Gastrocnemius medialis (tissue), 4 donors: ENCODE results near the gene HIRA. TPM values are rescaled to one million over a fixed set of nuclear protein-coding genes. Genes with fewer than 3 reads are reported as not detected.

ENCODE experiments used
- ATAC-seq, 2 donors: fragments of 150-250 bp; one replicate each; pipeline ENCODE4 v1.9.1; 2016
- DNase-seq, 2 donors: peaks; one replicate each; pipeline ENCODE4 v3.0.0-alpha.2; 2019
- H3K27ac ChIP-seq, 4 donors: fragments of 200-600 bp; sonication (generic); 1 replicate in 1 of 4; 2 replicates in 3 of 4; pipeline ENCODE4 v1.5.1; 2016 to 2018; ENCODE audit warnings: mild to moderate bottlenecking in 2 of 4, moderate library complexity in 1 of 4
- H3K27me3 ChIP-seq, 3 donors: fragments of 200-600 bp; sonication (generic) in 2 of 3; 1 replicate in 1 of 3; 2 replicates in 2 of 3; pipeline versions ENCODE4 v1.5.1 to v1.6.0; 2016 to 2019; ENCODE audit warnings: mild to moderate bottlenecking in 1 of 3, moderate library complexity in 1 of 3
- H3K36me3 ChIP-seq, 2 donors: fragments of 200-600 bp; sonication (generic) in 1 of 2; one replicate each; pipeline ENCODE4 v1.5.1; 2017 to 2018
- H3K4me1 ChIP-seq, 2 donors: fragments of 200-600 bp; sonication (generic) in 1 of 2; one replicate each; pipeline ENCODE4 v1.5.1; 2016 to 2017; ENCODE audit warnings: mild to moderate bottlenecking in 2 of 2
- H3K4me3 ChIP-seq, 4 donors: fragments of 200-600 bp; sonication (generic) in 3 of 4; 1 replicate in 1 of 4; 2 replicates in 3 of 4; pipeline ENCODE4 v1.5.1; 2016 to 2019; ENCODE audit warnings: mild to moderate bottlenecking in 2 of 4
- H3K9me3 ChIP-seq, 3 donors: fragments of 200-600 bp; sonication (generic) in 2 of 3; 1 replicate in 1 of 3; 2 replicates in 2 of 3; pipeline ENCODE4 v1.5.1; 2016 to 2019
- POLR2A ChIP-seq, 2 donors: fragments of 450-650 bp; IDR thresholded peaks; one replicate each; pipeline ENCODE4 v1.6.1; 2017; ENCODE audit warnings: antibody characterized with exemption in 2 of 2, mild to moderate bottlenecking in 2 of 2, moderate library complexity in 2 of 2
- in situ Hi-C, 4 donors: fragments of 200-750 bp; cut with MboI; loops; one replicate each; pipeline versions ENCODE4 v1.15.0 to v1.8.0; 2017; ENCODE audit warnings: low sequenced_read_pairs in 4 of 4
- intact Hi-C: fragments of 100-400 bp; cut with DNase I; formaldehyde crosslinking; loops from one replicate; pipeline ENCODE4 v1.15.1; 2023; ENCODE audit warnings: low total_unique reads
- total RNA-seq, 4 donors: library from RNA; depleted of rRNA; stranded (reverse); fragments of >200 nt; gene quantifications; one replicate each; pipeline versions ENCODE4 v1.1.0 to v1.2.3, GENCODE V29; 2016
- TF ChIP-seq, protein P1 (sequence below), 5 experiments: fragments of 450-650 bp in 3 of 5; fragments of 200-600 bp in 2 of 5; sonication (generic) in 2 of 5; IDR thresholded peaks in 4 of 5; conservative IDR thresholded peaks in 1 of 5; 1 replicate in 4 of 5; 2 replicates in 1 of 5; pipeline ENCODE4 v1.5.1; 2016 to 2019; ENCODE audit warnings: antibody characterized with exemption in 5 of 5, mild to moderate bottlenecking in 3 of 5, moderate library complexity in 3 of 5

Gene HIRA
- total RNA-seq, 4 donors from 2014 or later, result 14.2 to 46.8 (median 24.6) TPM

DNA sequence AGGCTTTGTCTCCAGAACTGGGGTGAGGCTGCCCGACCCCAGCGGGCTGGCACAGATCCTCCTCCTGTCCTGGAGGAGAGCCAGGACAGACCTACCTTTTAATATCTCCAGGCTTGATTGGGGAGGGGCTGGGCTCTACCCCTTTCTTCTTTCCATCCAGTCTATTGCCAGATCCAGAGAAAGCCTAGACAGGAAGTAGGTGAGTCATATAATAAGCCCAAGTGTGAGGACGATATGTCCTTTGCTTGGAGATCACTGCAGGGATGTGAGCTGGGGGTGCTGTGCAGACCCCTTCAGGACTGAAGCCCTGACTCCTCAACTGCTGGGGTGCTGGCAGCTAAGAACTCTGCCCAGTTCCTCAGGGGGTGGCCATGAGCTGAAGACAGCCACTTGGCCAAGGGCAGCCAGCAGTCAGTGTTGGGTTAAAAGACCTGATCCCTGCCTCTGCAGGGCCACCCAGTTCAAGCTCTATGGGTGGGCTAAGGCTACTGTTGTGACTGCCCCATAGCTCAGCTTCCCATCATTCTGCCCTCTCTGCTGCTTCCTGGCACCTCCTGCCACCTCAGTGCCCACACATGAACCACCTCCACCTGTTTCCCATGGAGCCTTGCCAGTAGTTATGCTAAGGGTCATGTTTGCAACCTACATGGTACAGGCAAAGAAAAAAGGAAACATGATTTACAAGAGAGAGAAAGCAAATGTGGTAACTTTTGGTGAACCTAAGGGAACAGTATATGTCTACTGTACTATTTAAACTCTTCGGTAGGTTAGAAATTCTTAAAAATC, 24.2 kb upstream of the HIRA start:
- intact Hi-C loops, result no loop called here
- H3K4me3 ChIP-seq, result no peak overlapping the region
- H3K27ac ChIP-seq, result peak overlapping the region in 3 of 4 donors; percentile 27 to 43 (median 37)
- TF ChIP-seq POLR2A (IDR thresholded peaks at IDR 0.05), result no peak
- TF ChIP-seq, protein P1, sequence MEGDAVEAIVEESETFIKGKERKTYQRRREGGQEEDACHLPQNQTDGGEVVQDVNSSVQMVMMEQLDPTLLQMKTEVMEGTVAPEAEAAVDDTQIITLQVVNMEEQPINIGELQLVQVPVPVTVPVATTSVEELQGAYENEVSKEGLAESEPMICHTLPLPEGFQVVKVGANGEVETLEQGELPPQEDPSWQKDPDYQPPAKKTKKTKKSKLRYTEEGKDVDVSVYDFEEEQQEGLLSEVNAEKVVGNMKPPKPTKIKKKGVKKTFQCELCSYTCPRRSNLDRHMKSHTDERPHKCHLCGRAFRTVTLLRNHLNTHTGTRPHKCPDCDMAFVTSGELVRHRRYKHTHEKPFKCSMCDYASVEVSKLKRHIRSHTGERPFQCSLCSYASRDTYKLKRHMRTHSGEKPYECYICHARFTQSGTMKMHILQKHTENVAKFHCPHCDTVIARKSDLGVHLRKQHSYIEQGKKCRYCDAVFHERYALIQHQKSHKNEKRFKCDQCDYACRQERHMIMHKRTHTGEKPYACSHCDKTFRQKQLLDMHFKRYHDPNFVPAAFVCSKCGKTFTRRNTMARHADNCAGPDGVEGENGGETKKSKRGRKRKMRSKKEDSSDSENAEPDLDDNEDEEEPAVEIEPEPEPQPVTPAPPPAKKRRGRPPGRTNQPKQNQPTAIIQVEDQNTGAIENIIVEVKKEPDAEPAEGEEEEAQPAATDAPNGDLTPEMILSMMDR (IDR thresholded peaks at IDR 0.05 in 4 of 5, conservative IDR thresholded peaks at IDR 0.05 in 1 of 5), result no peak
- H3K27me3 ChIP-seq, result no peaks in the 10 kb centered on the region
- H3K9me3 ChIP-seq, result no peaks in the 10 kb centered on the region
- no peaks in the 10 kb centered on the region for H3K4me1 ChIP-seq
- in situ Hi-C loops, result loop anchor here in 1 of 4 donors (25.0 kb wide), 1 partner anchor 268 kb away; the partner anchor contains the start of gene SLC25A1
- DNase-seq (no peak), ATAC-seq (no peak)
- H3K36me3 ChIP-seq, result peaks cover 0 to 91% of the 10 kb centered on the region in 2 donors

DNA sequence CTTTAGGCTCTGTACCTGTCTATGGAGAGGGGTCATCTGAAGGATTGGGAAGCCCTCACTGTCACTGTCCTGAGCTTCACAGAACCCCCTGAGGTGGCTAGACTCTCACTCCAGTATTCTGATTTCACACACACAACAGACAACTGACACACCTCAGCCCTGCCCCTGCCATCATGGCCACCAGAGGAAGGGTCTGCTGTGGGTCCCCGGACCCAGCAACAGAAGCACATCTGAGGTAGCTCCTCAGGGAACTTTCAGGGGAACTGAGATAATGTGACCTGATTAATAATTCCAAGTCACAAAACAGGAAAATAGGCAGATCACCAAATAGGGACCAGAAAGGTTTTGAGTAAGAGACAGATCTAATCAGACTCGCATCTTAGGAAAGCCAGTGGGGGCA, 23.5 kb upstream of the HIRA start:
- TF ChIP-seq, protein P1 (IDR thresholded peaks at IDR 0.05 in 4 of 5, conservative IDR thresholded peaks at IDR 0.05 in 1 of 5), result no peak
- TF ChIP-seq POLR2A (IDR thresholded peaks at IDR 0.05), result no peak
- Histone ChIP-seq H3K9me3 (no peaks in the 10 kb centered on the region), H3K4me3 (no peak overlapping the region), H3K4me1 (no peaks in the 10 kb centered on the region), H3K36me3 (peaks cover 0 to 90% of the 10 kb centered on the region in 2 donors), H3K27me3 (no peaks in the 10 kb centered on the region), H3K27ac (peak overlapping the region in 3 of 4 donors; percentile 27 to 43 (median 37))
- ATAC-seq (no peak), DNase-seq (no peak)
- intact Hi-C loops, result no loop called here
- in situ Hi-C loops, result loop anchor here in 1 of 4 donors (25.0 kb wide), 1 partner anchor 268 kb away; the partner anchor contains the start of gene SLC25A1

DNA sequence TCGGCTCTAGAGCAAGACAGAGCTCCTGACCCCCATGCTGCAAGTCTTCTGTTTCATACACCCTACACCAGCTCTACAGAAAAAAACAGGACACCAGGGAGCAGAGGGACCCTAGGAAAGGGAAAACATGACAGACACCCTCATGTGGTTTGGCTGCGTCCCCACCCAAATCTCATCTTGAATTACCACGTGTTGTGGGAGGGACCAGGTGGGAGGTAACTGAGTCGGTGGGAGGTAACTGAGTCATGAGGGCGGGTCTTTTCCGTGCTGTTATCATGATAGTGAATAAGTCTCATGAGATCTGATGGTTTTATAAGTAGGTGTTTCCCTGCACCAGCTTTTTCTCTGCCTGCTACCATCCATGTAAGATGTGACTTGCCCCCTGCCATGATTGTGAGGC, 22.6 kb upstream of the HIRA start:
- intact Hi-C loops, result no loop called here
- H3K36me3 ChIP-seq, result peaks cover 0 to 90% of the 10 kb centered on the region in 2 donors
- no peak for DNase-seq
- H3K4me3 ChIP-seq, result no peak overlapping the region
- H3K9me3 ChIP-seq, result no peaks in the 10 kb centered on the region
- no peak for ATAC-seq
- in situ Hi-C loops, result loop anchor here in 1 of 4 donors (25.0 kb wide), 1 partner anchor 267 kb away; the partner anchor contains the start of gene SLC25A1
- no peak for TF ChIP-seq POLR2A (IDR thresholded peaks at IDR 0.05)
- TF ChIP-seq, protein P1 (IDR thresholded peaks at IDR 0.05 in 4 of 5, conservative IDR thresholded peaks at IDR 0.05 in 1 of 5), result no peak
- peaks cover 0 to 3% of the 10 kb centered on the region in 2 donors for H3K4me1 ChIP-seq
- H3K27me3 ChIP-seq, result no peaks in the 10 kb centered on the region
- no peak overlapping the region for H3K27ac ChIP-seq

DNA sequence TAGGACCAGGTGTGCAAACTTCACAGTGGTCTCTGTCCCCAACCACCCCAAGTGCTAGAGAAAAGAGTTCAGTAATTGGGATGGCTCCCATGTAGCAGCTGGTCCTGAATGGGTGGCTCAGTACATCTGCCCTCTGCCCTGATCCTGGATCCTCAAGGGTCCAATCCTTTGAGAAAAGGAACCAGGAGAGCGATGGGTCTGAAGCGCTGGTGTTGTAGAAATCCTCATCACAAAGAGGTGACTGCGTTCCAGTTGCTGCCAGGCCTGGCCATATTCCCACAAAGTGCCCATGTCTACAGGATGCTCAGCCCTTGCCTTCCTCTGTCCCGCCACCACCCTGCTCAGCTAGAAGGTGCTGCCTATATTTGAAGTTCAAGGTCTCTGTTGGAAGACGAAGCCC, 22.2 kb upstream of the HIRA start:
- H3K27me3 ChIP-seq, result no peaks in the 10 kb centered on the region
- ATAC-seq (no peak), DNase-seq (no peak)
- TF ChIP-seq POLR2A (IDR thresholded peaks at IDR 0.05), result no peak
- TF ChIP-seq, protein P1 (IDR thresholded peaks at IDR 0.05 in 4 of 5, conservative IDR thresholded peaks at IDR 0.05 in 1 of 5), result no peak
- no peak overlapping the region for H3K4me3 ChIP-seq
- in situ Hi-C loops, result loop anchor here in 1 of 4 donors (25.0 kb wide), 1 partner anchor 266 kb away; the partner anchor contains the start of gene SLC25A1
- no peaks in the 10 kb centered on the region for H3K9me3 ChIP-seq
- intact Hi-C loops, result no loop called here
- H3K36me3 ChIP-seq, result peaks cover 0 to 86% of the 10 kb centered on the region in 2 donors
- H3K4me1 ChIP-seq, result peaks cover under 1 to 4% of the 10 kb centered on the region in 2 donors
- no peak overlapping the region for H3K27ac ChIP-seq
